HK-2 (cell line): ENCODE results near the gene ATP1A4.

ENCODE experiments used
- DNase-seq: peaks from one replicate; pipeline ENCODE4 v3.0.0-alpha.2; 2018; ENCODE audit not compliant: unreplicated experiment

The ATP1A4 gene

GRCh38 chr1:160144921-160145320, 6.5 kb upstream of the ATP1A4 start:
- DNase-seq, result no peak

- DNase-seq, result no peak
Measured at GRCh38 chr1:160146107-160146506, 5.3 kb upstream of the ATP1A4 start.

- no peak for DNase-seq
Measured at GRCh38 chr1:160148121-160148520, 3.3 kb upstream of the ATP1A4 start.

GRCh38 chr1:160149233-160149632, 2.2 kb upstream of the ATP1A4 start:
- DNase-seq, result no peak

GRCh38 chr1:160149716-160150115, 1.7 kb upstream of the ATP1A4 start:
- DNase-seq, result no peak

- no peak for DNase-seq
Measured at GRCh38 chr1:160154790-160155189, 3.4 kb downstream of the ATP1A4 start.

- DNase-seq, result no peak
Measured at GRCh38 chr1:160156361-160156760, 5.0 kb downstream of the ATP1A4 start.

- no peak for DNase-seq
Measured at GRCh38 chr1:160157174-160157573, 5.8 kb downstream of the ATP1A4 start.

- no peak for DNase-seq
Measured at GRCh38 chr1:160158031-160158430, 6.6 kb downstream of the ATP1A4 start.

- DNase-seq, result no peak
Measured at GRCh38 chr1:160158534-160158933, 7.1 kb downstream of the ATP1A4 start.

GRCh38 chr1:160159846-160160245, 8.4 kb downstream of the ATP1A4 start:
- DNase-seq, result no peak

GRCh38 chr1:160161965-160162705, 10.7 kb downstream of the ATP1A4 start:
- no peak for DNase-seq

GRCh38 chr1:160162931-160163330, 11.5 kb downstream of the ATP1A4 start:
- DNase-seq, result no peak

- DNase-seq, result peak; percentile 23
Measured at GRCh38 chr1:160163615-160164014, 12.2 kb downstream of the ATP1A4 start.

GRCh38 chr1:160164121-160164520, 12.7 kb downstream of the ATP1A4 start:
- DNase-seq, result no peak

GRCh38 chr1:160166166-160166868, 14.9 kb downstream of the ATP1A4 start:
- DNase-seq, result no peak

GRCh38 chr1:160167056-160167455, 15.7 kb downstream of the ATP1A4 start:
- DNase-seq, result no peak

GRCh38 chr1:160167580-160167979, 16.2 kb downstream of the ATP1A4 start:
- DNase-seq, result no peak

- DNase-seq, result no peak
Measured at GRCh38 chr1:160168016-160168415, 16.6 kb downstream of the ATP1A4 start.

- no peak for DNase-seq
Measured at GRCh38 chr1:160168609-160169369, 17.4 kb downstream of the ATP1A4 start.

GRCh38 chr1:160169553-160170399, 18.4 kb downstream of the ATP1A4 start:
- DNase-seq, result no peak

GRCh38 chr1:160171354-160171753, 20.0 kb downstream of the ATP1A4 start:
- no peak for DNase-seq
